ENCODE results near the gene CBLB. TPM values are rescaled to one million over a fixed set of nuclear protein-coding genes. Genes with fewer than 3 reads are reported as not detected.

The CBLB gene
- polyA plus RNA-seq, 1 experiment: 24.7 TPM

DNA sequence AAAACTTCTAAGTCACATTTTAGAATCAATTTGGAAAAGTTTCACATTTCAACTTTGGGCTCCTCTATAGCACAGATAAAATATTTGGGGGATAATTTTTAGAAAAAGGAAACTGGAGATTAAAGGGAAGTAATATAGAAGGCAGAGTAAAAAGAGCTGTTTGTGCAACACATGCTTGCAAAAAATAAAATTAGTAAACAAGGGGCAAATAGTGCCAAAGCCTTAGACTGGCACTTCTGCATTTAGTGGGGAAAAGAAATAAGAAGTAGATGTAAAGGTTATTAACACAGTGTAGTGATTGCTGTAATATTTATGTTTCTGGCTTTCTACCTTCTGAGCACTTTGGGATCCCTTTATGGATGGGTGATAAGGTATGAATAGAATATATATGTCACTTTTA is 246.6 kb downstream of the CBLB start:
- CTCF ChIA-PET: no interaction called here

DNA sequence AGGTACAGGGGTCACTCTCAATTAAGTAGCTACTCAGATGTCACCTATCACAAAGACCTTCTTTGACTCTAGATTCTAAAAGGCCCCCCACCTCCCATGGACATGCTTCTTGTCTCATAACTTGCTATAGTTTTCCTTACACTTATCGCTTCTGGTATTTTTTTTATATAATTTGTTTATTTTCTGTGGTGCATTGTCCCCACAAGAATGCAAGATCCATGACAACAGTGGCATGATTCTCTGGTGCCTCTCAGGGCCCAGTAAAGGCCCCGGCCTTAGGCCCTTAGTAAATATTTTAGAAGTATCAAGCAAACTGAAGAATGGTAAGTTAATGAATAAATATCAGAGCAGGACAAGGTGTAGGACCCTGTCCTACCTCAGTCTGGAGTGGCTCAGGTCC is 248.6 kb downstream of the CBLB start:
- CTCF ChIA-PET: no interaction called here
- POLR2A ChIA-PET: no interaction called here
- Histone ChIP-seq H3K4me3 (ENCODE audit: low read depth, low read length) (no peak overlapping the region), H3K27ac (ENCODE audit: low read depth, low read length) (no peak overlapping the region), H3K9me3 (ENCODE audit: control insufficient read depth, insufficient read depth, low read length) (no peaks in the 10 kb centered on the region), H3K27me3 (ENCODE audit: control insufficient read depth, insufficient read depth, low read length) (no peaks in the 10 kb centered on the region)
- DNase-seq (ENCODE audit: low read depth, low spot score): no peak
- TF ChIP-seq, protein P1, sequence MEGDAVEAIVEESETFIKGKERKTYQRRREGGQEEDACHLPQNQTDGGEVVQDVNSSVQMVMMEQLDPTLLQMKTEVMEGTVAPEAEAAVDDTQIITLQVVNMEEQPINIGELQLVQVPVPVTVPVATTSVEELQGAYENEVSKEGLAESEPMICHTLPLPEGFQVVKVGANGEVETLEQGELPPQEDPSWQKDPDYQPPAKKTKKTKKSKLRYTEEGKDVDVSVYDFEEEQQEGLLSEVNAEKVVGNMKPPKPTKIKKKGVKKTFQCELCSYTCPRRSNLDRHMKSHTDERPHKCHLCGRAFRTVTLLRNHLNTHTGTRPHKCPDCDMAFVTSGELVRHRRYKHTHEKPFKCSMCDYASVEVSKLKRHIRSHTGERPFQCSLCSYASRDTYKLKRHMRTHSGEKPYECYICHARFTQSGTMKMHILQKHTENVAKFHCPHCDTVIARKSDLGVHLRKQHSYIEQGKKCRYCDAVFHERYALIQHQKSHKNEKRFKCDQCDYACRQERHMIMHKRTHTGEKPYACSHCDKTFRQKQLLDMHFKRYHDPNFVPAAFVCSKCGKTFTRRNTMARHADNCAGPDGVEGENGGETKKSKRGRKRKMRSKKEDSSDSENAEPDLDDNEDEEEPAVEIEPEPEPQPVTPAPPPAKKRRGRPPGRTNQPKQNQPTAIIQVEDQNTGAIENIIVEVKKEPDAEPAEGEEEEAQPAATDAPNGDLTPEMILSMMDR (IDR thresholded peaks at IDR 0.05; ENCODE audit: low read depth, low read length): no peak

More for the DNA sequence above, 246.6 kb downstream of the CBLB start:
- Histone ChIP-seq H3K4me3 (ENCODE audit: low read depth, low read length) (no peak overlapping the region), H3K9me3 (ENCODE audit: control insufficient read depth, insufficient read depth, low read length) (no peaks in the 10 kb centered on the region), H3K27ac (ENCODE audit: low read depth, low read length) (no peak overlapping the region), H3K27me3 (ENCODE audit: control insufficient read depth, insufficient read depth, low read length) (no peaks in the 10 kb centered on the region)
- TF ChIP-seq, protein P1 (IDR thresholded peaks at IDR 0.05; ENCODE audit: low read depth, low read length): no peak
- POLR2A ChIA-PET: no interaction called here
- no peak for DNase-seq (ENCODE audit: low read depth, low spot score)

DNA sequence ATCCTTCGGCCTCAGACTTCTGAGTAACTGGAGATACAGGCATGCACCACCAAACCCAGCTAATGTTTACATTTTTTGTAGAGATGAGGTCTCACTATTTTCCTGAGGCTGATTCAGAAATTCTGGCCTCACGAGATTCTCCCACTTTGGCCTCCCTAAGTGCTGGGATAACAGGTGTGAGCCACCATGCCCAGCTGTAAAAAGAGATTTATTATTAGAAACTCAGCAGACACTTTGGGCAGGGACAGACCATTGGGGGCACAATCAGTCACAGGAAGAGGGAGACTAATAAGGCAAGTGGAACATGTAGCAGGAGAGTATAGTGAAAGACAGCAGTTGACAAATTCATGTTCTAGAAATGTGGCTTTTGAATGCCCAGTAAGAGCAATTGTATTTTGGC is 249.2 kb downstream of the CBLB start:
- TF ChIP-seq, protein P1 (IDR thresholded peaks at IDR 0.05; ENCODE audit: low read depth, low read length): no peak
- DNase-seq (ENCODE audit: low read depth, low spot score): no peak
- ChIA-PET POLR2A (no interaction called here), CTCF (no interaction called here)
- Histone ChIP-seq H3K27ac (ENCODE audit: low read depth, low read length) (no peak overlapping the region), H3K27me3 (ENCODE audit: control insufficient read depth, insufficient read depth, low read length) (no peaks in the 10 kb centered on the region), H3K9me3 (ENCODE audit: control insufficient read depth, insufficient read depth, low read length) (no peaks in the 10 kb centered on the region), H3K4me3 (ENCODE audit: low read depth, low read length) (no peak overlapping the region)

DNA sequence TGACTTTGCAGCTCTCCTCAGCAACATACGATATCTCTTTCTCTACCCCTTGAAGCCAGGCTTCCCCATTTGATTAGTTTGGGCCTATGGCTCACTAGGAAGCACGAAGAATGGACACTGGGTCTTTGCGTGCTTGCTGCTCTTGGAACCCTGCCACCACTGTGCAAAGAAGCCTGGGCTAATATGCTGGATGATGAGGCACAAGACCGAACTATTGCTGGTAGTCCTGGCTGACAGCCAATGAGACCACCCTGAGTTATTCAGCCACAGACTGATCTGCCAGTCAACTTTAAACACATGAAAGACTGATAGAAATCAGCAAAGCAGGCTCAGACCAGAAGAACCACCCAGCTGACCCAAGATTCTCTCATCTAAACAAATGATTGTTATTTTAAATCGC is 250.3 kb downstream of the CBLB start:
- ChIA-PET CTCF (no interaction called here), POLR2A (no interaction called here)
- H3K9me3 ChIP-seq (ENCODE audit: control insufficient read depth, insufficient read depth, low read length): no peaks in the 10 kb centered on the region
- no peak overlapping the region for H3K27ac ChIP-seq (ENCODE audit: low read depth, low read length)
- TF ChIP-seq, protein P1 (IDR thresholded peaks at IDR 0.05; ENCODE audit: low read depth, low read length): no peak
- no peak overlapping the region for H3K4me3 ChIP-seq (ENCODE audit: low read depth, low read length)
- DNase-seq (ENCODE audit: low read depth, low spot score): no peak
- H3K27me3 ChIP-seq (ENCODE audit: control insufficient read depth, insufficient read depth, low read length): no peaks in the 10 kb centered on the region

DNA sequence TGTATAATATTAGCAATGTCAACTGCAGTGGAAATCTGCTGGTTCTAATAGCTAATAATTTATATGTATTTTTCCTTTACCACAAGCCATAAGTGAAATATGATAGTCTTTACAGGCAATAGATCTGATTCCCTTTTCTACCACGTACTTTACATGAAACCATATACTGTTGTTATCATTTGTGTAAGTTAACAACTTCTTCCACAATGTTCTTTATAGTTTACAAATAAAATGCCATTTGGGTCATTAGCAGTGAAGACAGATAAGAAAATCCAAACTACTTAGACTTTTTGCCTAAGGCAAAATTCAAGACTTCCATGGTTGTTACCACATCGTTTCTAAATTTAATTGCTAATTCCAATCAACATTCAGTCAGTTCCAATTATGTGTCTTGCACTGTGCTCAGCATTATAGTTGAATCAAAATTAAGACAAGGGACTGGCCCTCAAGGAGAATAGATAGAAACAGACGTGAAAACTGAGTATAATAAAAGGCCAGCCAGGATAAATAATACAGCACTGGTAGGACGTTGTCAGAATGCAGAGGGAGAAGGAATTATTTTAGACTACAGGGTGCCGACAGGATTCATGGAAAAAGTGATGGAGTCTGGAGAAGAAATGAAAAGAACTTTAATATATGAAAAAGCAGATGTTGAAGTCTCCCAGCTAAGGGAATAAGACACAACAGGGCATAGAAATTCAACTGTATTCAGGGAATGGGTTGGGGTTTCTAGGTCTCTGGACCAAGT is 252.3 kb downstream of the CBLB start:
- TF ChIP-seq, protein P1 (IDR thresholded peaks at IDR 0.05; ENCODE audit: low read depth, low read length): no peak
- ChIA-PET POLR2A (no interaction called here), CTCF (no interaction called here)
- no peak overlapping the region for H3K27ac ChIP-seq (ENCODE audit: low read depth, low read length)
- H3K4me3 ChIP-seq (ENCODE audit: low read depth, low read length): no peak overlapping the region
- H3K27me3 ChIP-seq (ENCODE audit: control insufficient read depth, insufficient read depth, low read length): no peaks in the 10 kb centered on the region
- H3K9me3 ChIP-seq (ENCODE audit: control insufficient read depth, insufficient read depth, low read length): no peaks in the 10 kb centered on the region
- no peak for DNase-seq (ENCODE audit: low read depth, low spot score)

Measured in AG04450 (cell line).